ENCODE measurements around the gene UACA. TPM values are rescaled to one million over a fixed set of nuclear protein-coding genes. Genes with fewer than 3 reads are reported as not detected.
A peak's percentile ranks its signal among the peaks of the same experiment; 100 is the strongest.

UACA gene
- total RNA-seq, 2 donors from 2014 or later, result 49.7 to 67.1 TPM

DNA sequence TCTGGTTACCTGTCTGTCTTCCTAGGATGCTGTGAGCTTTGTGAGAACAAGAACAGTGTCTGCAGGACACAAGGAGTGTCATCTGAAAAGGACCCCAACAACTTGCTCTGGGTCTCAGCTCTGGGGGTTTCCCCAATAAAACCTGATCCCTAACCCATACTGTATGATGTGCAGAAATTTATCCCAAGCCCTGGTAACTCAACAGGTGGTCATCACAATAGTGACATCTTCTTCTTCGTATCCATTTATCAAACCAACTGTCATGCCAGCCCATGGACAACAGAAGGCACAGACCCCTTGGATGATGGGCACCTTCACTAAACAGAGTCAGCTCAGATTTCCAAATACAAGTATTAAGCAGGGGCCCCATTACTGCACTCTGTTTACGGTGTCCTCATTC, 127.5 kb downstream of the UACA start:
- DNase-seq, result no peak
- H3K36me3 ChIP-seq (ENCODE audit: control insufficient read depth, insufficient read depth, low read length), result no peaks in the 10 kb centered on the region
- H3K4me3 Mint-ChIP-seq, result no peak overlapping the region
- peaks cover 11% of the 10 kb centered on the region for H3K4me1 ChIP-seq (ENCODE audit: control insufficient read depth, insufficient read depth, low read length)
- no peak overlapping the region for H3K9ac ChIP-seq (ENCODE audit: extremely low read depth, low read length, poor library complexity, severe bottlenecking)
- H3K4me1 Mint-ChIP-seq, result peaks cover 30% of the 10 kb centered on the region
- H3K9me3 Mint-ChIP-seq, result no peaks in the 10 kb centered on the region
- no peak overlapping the region for H3K27ac Mint-ChIP-seq
- H3K9me3 ChIP-seq (ENCODE audit: control insufficient read depth, low read length), result no peaks in the 10 kb centered on the region
- TF ChIP-seq, protein P1, sequence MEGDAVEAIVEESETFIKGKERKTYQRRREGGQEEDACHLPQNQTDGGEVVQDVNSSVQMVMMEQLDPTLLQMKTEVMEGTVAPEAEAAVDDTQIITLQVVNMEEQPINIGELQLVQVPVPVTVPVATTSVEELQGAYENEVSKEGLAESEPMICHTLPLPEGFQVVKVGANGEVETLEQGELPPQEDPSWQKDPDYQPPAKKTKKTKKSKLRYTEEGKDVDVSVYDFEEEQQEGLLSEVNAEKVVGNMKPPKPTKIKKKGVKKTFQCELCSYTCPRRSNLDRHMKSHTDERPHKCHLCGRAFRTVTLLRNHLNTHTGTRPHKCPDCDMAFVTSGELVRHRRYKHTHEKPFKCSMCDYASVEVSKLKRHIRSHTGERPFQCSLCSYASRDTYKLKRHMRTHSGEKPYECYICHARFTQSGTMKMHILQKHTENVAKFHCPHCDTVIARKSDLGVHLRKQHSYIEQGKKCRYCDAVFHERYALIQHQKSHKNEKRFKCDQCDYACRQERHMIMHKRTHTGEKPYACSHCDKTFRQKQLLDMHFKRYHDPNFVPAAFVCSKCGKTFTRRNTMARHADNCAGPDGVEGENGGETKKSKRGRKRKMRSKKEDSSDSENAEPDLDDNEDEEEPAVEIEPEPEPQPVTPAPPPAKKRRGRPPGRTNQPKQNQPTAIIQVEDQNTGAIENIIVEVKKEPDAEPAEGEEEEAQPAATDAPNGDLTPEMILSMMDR (conservative IDR thresholded peaks at IDR 0.05), result no peak
- no peak overlapping the region for H3K4me3 ChIP-seq (ENCODE audit: low read length)
- H3K27ac ChIP-seq (ENCODE audit: low read depth, low read length), result no peak overlapping the region
- WGBS, 2 experiments (ENCODE audit: insufficient coverage in 1 of 2, insufficient read length in 1 of 2), result 96 to 100% methylated on average over 1 to 2 of the region's 2 CpGs
- H3K36me3 Mint-ChIP-seq (ENCODE audit: low read depth), result no peaks in the 10 kb centered on the region
- H3K27me3 ChIP-seq (ENCODE audit: control insufficient read depth, insufficient read depth, low read length, poor library complexity, severe bottlenecking), result no peaks in the 10 kb centered on the region
- H3K27me3 Mint-ChIP-seq (ENCODE audit: insufficient read depth), result no peaks in the 10 kb centered on the region

DNA sequence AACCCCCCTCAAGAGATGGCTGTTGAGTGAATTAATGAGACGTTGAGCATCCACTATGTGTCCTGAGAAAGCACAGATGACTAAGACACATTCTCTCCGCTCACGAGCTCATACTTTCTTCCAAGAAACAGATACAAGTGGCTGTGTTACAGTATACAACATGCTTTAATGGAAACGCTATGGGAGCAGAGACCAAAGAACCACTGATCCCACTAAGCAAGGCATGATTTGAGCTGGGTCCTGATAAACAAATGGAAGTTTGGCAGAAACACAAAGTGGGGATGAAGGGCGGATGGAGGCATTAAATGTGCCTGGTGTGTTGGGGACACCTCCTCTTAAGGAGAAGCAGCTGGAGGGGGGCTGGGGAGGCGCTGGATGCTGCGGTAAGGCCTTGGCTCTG, 129.4 kb downstream of the UACA start:
- 87 to 96% methylated on average over 6 to 7 of the region's 7 CpGs for WGBS, 2 experiments (ENCODE audit: insufficient coverage in 1 of 2, insufficient read length in 1 of 2)

DNA sequence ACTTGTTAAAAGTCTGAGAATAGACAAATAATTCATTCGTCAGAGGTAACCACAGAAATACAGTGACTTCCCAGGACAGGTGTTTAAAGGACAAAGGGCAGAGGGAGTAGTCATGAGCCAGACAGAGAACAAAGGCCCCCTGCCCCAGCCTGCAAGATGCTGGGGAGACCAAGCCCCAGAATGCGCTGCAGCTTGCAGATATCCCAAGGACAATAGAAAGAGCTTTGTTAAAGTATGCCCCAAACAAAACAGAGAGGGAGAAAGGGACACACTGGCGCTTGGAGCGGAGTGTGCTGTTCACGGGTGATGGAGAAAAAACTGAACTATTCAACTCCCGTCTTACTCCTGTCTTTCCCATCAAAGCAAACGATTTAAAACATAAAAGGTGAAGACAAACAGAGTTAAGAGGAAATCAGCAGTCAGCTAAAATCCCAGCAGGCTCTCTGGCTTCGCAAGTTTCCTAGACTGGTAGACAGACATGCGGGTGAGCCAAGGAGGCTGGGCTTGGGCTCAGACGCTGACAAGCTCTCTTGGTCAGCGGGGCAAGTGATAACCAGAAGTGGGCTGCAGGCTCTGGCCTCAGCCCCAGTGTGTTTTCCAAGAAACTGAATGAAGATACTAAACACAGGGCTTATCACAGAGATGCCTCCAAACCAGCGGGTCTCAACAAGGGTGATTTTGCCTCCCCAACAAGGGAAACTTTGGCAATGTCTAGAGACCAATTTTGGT, 130.1 kb downstream of the UACA start:
- peaks cover 11% of the 10 kb centered on the region for H3K4me1 ChIP-seq (ENCODE audit: control insufficient read depth, insufficient read depth, low read length)
- H3K36me3 ChIP-seq (ENCODE audit: control insufficient read depth, insufficient read depth, low read length), result no peaks in the 10 kb centered on the region
- no peak overlapping the region for H3K9ac ChIP-seq (ENCODE audit: extremely low read depth, low read length, poor library complexity, severe bottlenecking)
- H3K4me3 Mint-ChIP-seq, result peak overlapping the region; percentile 5
- no peak for DNase-seq
- no peaks in the 10 kb centered on the region for H3K27me3 ChIP-seq (ENCODE audit: control insufficient read depth, insufficient read depth, low read length, poor library complexity, severe bottlenecking)
- H3K27me3 Mint-ChIP-seq (ENCODE audit: insufficient read depth), result peaks cover 3% of the 10 kb centered on the region
- H3K4me1 Mint-ChIP-seq, result peaks cover 35% of the 10 kb centered on the region
- H3K36me3 Mint-ChIP-seq (ENCODE audit: low read depth), result no peaks in the 10 kb centered on the region
- H3K4me3 ChIP-seq (ENCODE audit: low read length), result no peak overlapping the region
- 45 to 55% methylated on average over 8 to 12 of the region's 12 CpGs for WGBS, 2 experiments (ENCODE audit: insufficient coverage in 1 of 2, insufficient read length in 1 of 2)
- peak overlapping the region; percentile 78 for H3K27ac ChIP-seq (ENCODE audit: low read depth, low read length)
- no peaks in the 10 kb centered on the region for H3K9me3 ChIP-seq (ENCODE audit: control insufficient read depth, low read length)
- peak overlapping the region; percentile 31 for H3K27ac Mint-ChIP-seq
- TF ChIP-seq, protein P1 (conservative IDR thresholded peaks at IDR 0.05), result no peak
- H3K9me3 Mint-ChIP-seq, result no peaks in the 10 kb centered on the region

More for the DNA sequence above, 129.4 kb downstream of the UACA start:
- H3K4me1 Mint-ChIP-seq, result peaks cover 31% of the 10 kb centered on the region
- H3K36me3 Mint-ChIP-seq (ENCODE audit: low read depth), result no peaks in the 10 kb centered on the region
- no peak overlapping the region for H3K27ac Mint-ChIP-seq
- H3K9me3 Mint-ChIP-seq, result no peaks in the 10 kb centered on the region
- no peaks in the 10 kb centered on the region for H3K9me3 ChIP-seq (ENCODE audit: control insufficient read depth, low read length)
- peaks cover 11% of the 10 kb centered on the region for H3K4me1 ChIP-seq (ENCODE audit: control insufficient read depth, insufficient read depth, low read length)
- H3K27ac ChIP-seq (ENCODE audit: low read depth, low read length), result peak overlapping the region; percentile 78
- H3K9ac ChIP-seq (ENCODE audit: extremely low read depth, low read length, poor library complexity, severe bottlenecking), result no peak overlapping the region
- DNase-seq, result no peak
- peaks cover 2% of the 10 kb centered on the region for H3K27me3 Mint-ChIP-seq (ENCODE audit: insufficient read depth)
- H3K27me3 ChIP-seq (ENCODE audit: control insufficient read depth, insufficient read depth, low read length, poor library complexity, severe bottlenecking), result no peaks in the 10 kb centered on the region
- TF ChIP-seq, protein P1 (conservative IDR thresholded peaks at IDR 0.05), result no peak
- H3K4me3 Mint-ChIP-seq, result no peak overlapping the region
- H3K4me3 ChIP-seq (ENCODE audit: low read length), result no peak overlapping the region
- no peaks in the 10 kb centered on the region for H3K36me3 ChIP-seq (ENCODE audit: control insufficient read depth, insufficient read depth, low read length)
